Keratinocyte (primary cell): ENCODE measurements around the gene CEACAM19. TPM values are rescaled to one million over a fixed set of nuclear protein-coding genes. Genes with fewer than 3 reads are reported as not detected.

Source experiments
- DNase-seq: peaks from one replicate; pipeline ENCODE4 v3.0.0-alpha.2; 2011; ENCODE audit warnings: low read depth, missing footprints, low spot score
- FAIRE-seq: peaks from 2 replicates; lab custom pipeline; 2011; peaks lifted over from hg19 to GRCh38; lab: Jason Lieb, UNC
- H2AFZ ChIP-seq: 2 replicates; pipeline ENCODE4 v1.6.0; 2012; ENCODE audit warnings: low read length, control low read depth, inconsistent platforms; ENCODE audit not compliant: control insufficient read depth
- H3K27ac ChIP-seq: 2 replicates; pipeline ENCODE4 v1.5.1; 2011; ENCODE audit warnings: low read length; ENCODE audit not compliant: control insufficient read depth, insufficient read depth
- H3K27me3 ChIP-seq: 3 replicates; pipeline ENCODE4 v1.6.0; 2011; ENCODE audit warnings: low read length; ENCODE audit not compliant: control insufficient read depth, insufficient read depth; ENCODE audit errors: extremely low read depth
- H3K36me3 ChIP-seq, 2 experiments: 2 replicates in 1 of 2; 3 replicates in 1 of 2; pipeline ENCODE4 v1.5.1; 2011; ENCODE audit warnings: low read length in 2 of 2, mild to moderate bottlenecking in 1 of 2; ENCODE audit not compliant: control insufficient read depth in 2 of 2, insufficient read depth in 2 of 2; ENCODE audit errors: extremely low read depth in 1 of 2
- H3K4me1 ChIP-seq: 3 replicates; pipeline ENCODE4 v1.5.1; 2011; ENCODE audit warnings: low read length; ENCODE audit not compliant: control insufficient read depth, insufficient read depth; ENCODE audit errors: extremely low read depth
- H3K4me2 ChIP-seq: 3 replicates; pipeline ENCODE4 v1.6.0; 2011; ENCODE audit warnings: low read depth, low read length; ENCODE audit not compliant: control insufficient read depth, insufficient read depth; ENCODE audit errors: extremely low read depth
- H3K4me3 ChIP-seq, 3 experiments: fragments of 200-600 bp in 1 of 3; sonication (generic) in 1 of 3; 2 replicates in 2 of 3; 3 replicates in 1 of 3; pipeline ENCODE4 v1.5.1; 2011 to 2016; ENCODE audit warnings: low read length in 3 of 3, mild to moderate bottlenecking in 3 of 3, control low read depth in 2 of 3, inconsistent platforms in 1 of 3, low read depth in 1 of 3, mixed read lengths in 1 of 3, mixed run types in 1 of 3, moderate library complexity in 1 of 3; ENCODE audit not compliant: control insufficient read depth in 2 of 3, insufficient read depth in 2 of 3; ENCODE audit errors: extremely low read depth in 1 of 3
- H3K79me2 ChIP-seq: 2 replicates; pipeline ENCODE4 v1.6.0; 2012; ENCODE audit warnings: low read length; ENCODE audit not compliant: control insufficient read depth, insufficient read depth
- H3K9ac ChIP-seq: 3 replicates; pipeline ENCODE4 v1.6.0; 2011; ENCODE audit warnings: low read length; ENCODE audit not compliant: control insufficient read depth, insufficient read depth; ENCODE audit errors: extremely low read depth
- H3K9me1 ChIP-seq: 3 replicates; pipeline ENCODE4 v1.6.0; 2011; ENCODE audit warnings: low read length; ENCODE audit not compliant: control insufficient read depth, insufficient read depth; ENCODE audit errors: extremely low read depth
- H3K9me3 ChIP-seq: 2 replicates; pipeline ENCODE4 v1.5.1; 2012; ENCODE audit warnings: low read depth, low read length; ENCODE audit not compliant: control insufficient read depth
- H4K20me1 ChIP-seq: 3 replicates; pipeline ENCODE4 v1.6.0; 2011; ENCODE audit warnings: low read length; ENCODE audit not compliant: control insufficient read depth, insufficient read depth; ENCODE audit errors: extremely low read depth
- EZH2 ChIP-seq: IDR thresholded peaks from one replicate; pipeline ENCODE4 v1.6.1; 2012; ENCODE audit warnings: inconsistent platforms, mild to moderate bottlenecking, low read length, moderate library complexity
- dilution Hi-C: fragments of 300-500 bp; cut with MboI; formaldehyde crosslinking; loops from one replicate; pipeline ENCODE4 v1.7.0; 2020; ENCODE audit warnings: low sequenced_read_pairs; ENCODE audit not compliant: extremely low pct_ligation_motif_present
- polyA plus RNA-seq, 5 experiments: library from polyadenylated mRNA; depleted of rRNA in 3 of 5; stranded (reverse) in 3 of 5; stranded (forward) in 1 of 5; unstranded in 1 of 5; fragments of >200 nt; gene quantifications; 1 replicate in 1 of 5; 2 replicates in 3 of 5; 3 replicates in 1 of 5; pipeline versions ENCODE4 v1.2.1 to v1.2.3, GENCODE V29; 2011 to 2012; ENCODE audit warnings: missing spikeins in 2 of 5, low read depth in 1 of 5, low replicate concordance in 1 of 5
- TF ChIP-seq, protein P1 (sequence below), 3 experiments: IDR thresholded peaks in 1 of 3; conservative IDR thresholded peaks in 1 of 3; optimal IDR thresholded peaks in 1 of 3; 2 replicates in 2 of 3; 3 replicates in 1 of 3; pipeline versions ENCODE3 to v1.5.1; 2011; ENCODE audit warnings: low read length in 3 of 3, mild to moderate bottlenecking in 3 of 3, moderate library complexity in 2 of 3, control low read depth in 1 of 3, inconsistent platforms in 1 of 3; ENCODE audit not compliant: insufficient read depth in 2 of 3; ENCODE audit errors: extremely low read depth in 1 of 3

Gene CEACAM19
- polyA plus RNA-seq, 1 donor (not counting 4 experiments of a cell fraction or from before 2014, with no cell fraction given): 3.7 TPM

- TF ChIP-seq, protein P1, sequence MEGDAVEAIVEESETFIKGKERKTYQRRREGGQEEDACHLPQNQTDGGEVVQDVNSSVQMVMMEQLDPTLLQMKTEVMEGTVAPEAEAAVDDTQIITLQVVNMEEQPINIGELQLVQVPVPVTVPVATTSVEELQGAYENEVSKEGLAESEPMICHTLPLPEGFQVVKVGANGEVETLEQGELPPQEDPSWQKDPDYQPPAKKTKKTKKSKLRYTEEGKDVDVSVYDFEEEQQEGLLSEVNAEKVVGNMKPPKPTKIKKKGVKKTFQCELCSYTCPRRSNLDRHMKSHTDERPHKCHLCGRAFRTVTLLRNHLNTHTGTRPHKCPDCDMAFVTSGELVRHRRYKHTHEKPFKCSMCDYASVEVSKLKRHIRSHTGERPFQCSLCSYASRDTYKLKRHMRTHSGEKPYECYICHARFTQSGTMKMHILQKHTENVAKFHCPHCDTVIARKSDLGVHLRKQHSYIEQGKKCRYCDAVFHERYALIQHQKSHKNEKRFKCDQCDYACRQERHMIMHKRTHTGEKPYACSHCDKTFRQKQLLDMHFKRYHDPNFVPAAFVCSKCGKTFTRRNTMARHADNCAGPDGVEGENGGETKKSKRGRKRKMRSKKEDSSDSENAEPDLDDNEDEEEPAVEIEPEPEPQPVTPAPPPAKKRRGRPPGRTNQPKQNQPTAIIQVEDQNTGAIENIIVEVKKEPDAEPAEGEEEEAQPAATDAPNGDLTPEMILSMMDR (optimal IDR thresholded peaks at IDR 0.05 in 1 of 3, IDR thresholded peaks at IDR 0.05 in 1 of 3, conservative IDR thresholded peaks at IDR 0.05 in 1 of 3; ENCODE audit: extremely low read depth in 1 of 3, insufficient read depth in 2 of 3, low read length in 3 of 3): no peak
- no peak for TF ChIP-seq EZH2
- H3K4me1 ChIP-seq: no peaks in the 10 kb centered on the region
- H3K9ac ChIP-seq: no peak overlapping the region
- peaks cover 2% of the 10 kb centered on the region for H3K9me1 ChIP-seq
- dilution Hi-C loops: no loop called here
- no peaks in the 10 kb centered on the region for H3K79me2 ChIP-seq
- H3K27me3 ChIP-seq: no peaks in the 10 kb centered on the region
- no peak overlapping the region for H3K27ac ChIP-seq
- H3K4me3 ChIP-seq: no peak overlapping the region
- DNase-seq (no peak), FAIRE-seq (no peak)
- H2AFZ ChIP-seq: no peak overlapping the region
- peaks cover 10 to 35% of the 10 kb centered on the region in 2 experiments for H3K36me3 ChIP-seq
- H3K4me2 ChIP-seq: no peak overlapping the region
- no peaks in the 10 kb centered on the region for H3K9me3 ChIP-seq
- peaks cover 3% of the 10 kb centered on the region for H4K20me1 ChIP-seq
Measured at GRCh38 chr19:44663996-44664395, 7.3 kb upstream of the CEACAM19 start.

- no peaks in the 10 kb centered on the region for H3K9me3 ChIP-seq
- FAIRE-seq (no peak), DNase-seq (no peak)
- no peaks in the 10 kb centered on the region for H3K27me3 ChIP-seq
- H3K9ac ChIP-seq: no peak overlapping the region
- dilution Hi-C loops: no loop called here
- H3K9me1 ChIP-seq: peaks cover 2% of the 10 kb centered on the region
- no peak overlapping the region for H3K4me2 ChIP-seq
- peaks cover 3% of the 10 kb centered on the region for H4K20me1 ChIP-seq
- H3K27ac ChIP-seq: no peak overlapping the region
- H3K36me3 ChIP-seq: peaks cover 4 to 30% of the 10 kb centered on the region in 2 experiments
- TF ChIP-seq, protein P1 (optimal IDR thresholded peaks at IDR 0.05 in 1 of 3, IDR thresholded peaks at IDR 0.05 in 1 of 3, conservative IDR thresholded peaks at IDR 0.05 in 1 of 3; ENCODE audit: extremely low read depth in 1 of 3, insufficient read depth in 2 of 3, low read length in 3 of 3): no peak
- TF ChIP-seq EZH2: no peak
- no peak overlapping the region for H3K4me3 ChIP-seq
- H3K4me1 ChIP-seq: no peaks in the 10 kb centered on the region
- no peak overlapping the region for H2AFZ ChIP-seq
- no peaks in the 10 kb centered on the region for H3K79me2 ChIP-seq
Measured at GRCh38 chr19:44664976-44665375, 6.3 kb upstream of the CEACAM19 start.
